NCI-H82 treated with DMSO at 0.1 percent for 48 hours (cell line): ENCODE results near the gene SNTG2.

ENCODE experiments used
- DNase-seq: peaks from one replicate; lab custom pipeline; 2025; ENCODE audit not compliant: unreplicated experiment; lab: John Stamatoyannopoulos, UW

SNTG2 gene

DNA sequence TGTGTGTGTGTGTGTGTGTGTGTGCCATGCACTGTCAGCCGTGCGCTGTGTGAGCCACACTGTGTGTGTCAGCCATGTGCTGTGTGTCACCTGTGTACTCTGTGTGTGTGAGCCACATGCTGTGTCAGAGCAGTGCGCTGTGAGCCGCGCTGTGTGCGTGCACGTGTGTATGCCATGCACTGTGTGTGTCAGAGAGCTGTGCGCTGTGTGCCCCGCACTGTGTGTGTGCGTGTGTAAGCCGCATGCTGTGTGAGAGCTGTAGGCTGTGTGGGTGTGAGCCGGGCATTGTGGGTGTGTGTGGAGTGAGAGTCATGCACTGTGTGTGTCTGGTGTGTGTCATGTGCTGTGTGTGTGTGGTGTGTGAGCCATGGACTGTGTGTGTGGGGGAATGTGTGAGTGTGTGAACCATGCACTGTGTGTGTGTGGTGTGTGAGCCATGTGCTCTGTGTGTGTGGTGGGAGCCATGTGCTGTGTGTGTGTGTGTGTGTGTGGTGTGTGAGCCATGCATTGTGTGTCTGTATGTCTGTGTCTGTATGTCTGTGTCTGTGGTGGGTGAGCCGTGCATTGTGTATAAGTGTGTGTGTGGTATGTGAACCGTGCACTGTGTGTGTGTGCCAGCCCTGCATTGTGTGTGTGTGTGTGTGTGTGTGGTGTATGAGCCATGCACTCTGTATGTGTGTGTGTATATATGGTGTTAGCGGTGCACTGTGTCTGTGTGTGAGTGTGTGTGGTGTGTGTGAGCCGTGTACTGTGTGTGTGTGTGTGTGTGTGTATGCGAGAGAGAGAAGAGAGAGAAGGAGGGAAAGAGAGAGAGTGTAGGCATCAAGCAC lies 356.3 kb downstream of the SNTG2 start:
- DNase-seq: no peak

DNA sequence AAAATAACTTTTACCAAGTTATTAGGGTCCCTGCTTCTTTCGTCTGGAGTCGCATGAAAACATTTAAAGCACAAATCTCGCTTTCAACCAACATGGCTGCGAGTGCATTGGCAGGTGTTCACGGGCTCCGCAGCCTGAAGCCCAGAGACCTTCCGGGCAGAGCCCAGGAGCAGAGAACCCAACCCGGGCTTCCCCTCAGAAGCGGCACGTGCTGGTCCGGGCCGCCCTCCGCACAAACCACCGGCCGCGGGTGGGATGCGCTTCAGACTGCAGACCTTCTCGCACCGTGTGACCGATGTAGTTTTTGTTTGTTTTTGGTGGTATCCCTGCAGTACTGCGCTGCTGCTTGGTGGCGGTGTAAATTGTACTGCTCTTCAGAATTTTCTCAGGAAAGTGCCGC lies 357.0 kb downstream of the SNTG2 start:
- DNase-seq: no peak

DNA sequence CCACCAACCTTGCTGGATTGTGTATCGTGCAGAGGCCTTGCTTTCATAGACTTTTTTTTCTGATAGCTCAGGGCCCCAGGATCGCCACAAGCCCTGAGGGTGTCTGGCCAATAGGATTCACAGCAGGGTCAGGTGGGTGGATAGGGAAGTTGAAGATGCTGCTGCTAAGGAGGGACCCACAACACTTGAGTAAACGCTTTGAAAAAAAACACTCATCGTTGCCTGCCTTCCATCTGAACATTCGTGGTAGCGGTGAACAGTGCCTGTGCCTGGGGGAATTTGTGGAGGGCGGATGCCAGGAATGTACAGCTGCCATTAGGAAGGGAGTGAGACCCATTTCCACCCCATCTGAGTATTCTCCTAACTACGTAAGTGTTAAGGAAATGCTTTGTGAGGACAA lies 358.0 kb downstream of the SNTG2 start:
- no peak for DNase-seq

DNA sequence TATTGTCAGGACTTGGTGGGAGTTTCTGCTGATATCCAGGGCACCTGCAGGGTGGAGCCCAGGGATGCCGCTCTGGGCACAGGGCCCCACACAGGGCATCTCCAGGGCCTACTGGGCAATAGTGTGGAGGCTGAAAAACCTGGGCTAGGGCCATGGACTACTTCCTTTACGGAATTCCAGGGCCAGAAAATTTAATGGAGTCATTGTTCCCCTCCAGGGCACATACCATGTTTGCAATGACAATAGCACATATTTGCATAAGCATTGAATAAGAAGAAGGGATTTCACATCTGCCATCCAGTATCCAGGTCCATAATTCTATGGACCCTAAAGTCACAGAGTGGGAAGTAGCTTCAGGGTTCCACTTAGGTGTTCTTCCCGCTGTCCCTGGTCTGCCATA lies 358.9 kb downstream of the SNTG2 start:
- DNase-seq: no peak

DNA sequence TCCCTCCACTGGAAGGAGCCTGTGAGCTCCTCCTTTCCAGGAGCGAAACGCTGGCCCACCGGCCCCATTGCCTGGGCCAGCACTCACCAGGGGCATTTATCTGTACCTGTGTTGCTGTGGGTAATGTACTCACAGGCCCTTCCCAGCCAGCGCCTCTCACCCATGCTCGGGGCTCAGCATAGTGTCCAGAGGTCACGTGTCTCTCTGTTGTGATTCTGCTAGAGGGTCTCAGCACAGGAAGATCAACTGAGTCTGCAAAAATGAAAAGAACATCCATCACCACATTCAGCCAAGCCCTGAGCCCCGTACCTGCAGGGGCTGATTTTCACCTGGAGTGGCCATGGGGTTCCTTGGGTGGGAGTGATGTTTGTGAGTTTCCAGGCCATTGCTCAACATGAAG lies 359.6 kb downstream of the SNTG2 start:
- no peak for DNase-seq

DNA sequence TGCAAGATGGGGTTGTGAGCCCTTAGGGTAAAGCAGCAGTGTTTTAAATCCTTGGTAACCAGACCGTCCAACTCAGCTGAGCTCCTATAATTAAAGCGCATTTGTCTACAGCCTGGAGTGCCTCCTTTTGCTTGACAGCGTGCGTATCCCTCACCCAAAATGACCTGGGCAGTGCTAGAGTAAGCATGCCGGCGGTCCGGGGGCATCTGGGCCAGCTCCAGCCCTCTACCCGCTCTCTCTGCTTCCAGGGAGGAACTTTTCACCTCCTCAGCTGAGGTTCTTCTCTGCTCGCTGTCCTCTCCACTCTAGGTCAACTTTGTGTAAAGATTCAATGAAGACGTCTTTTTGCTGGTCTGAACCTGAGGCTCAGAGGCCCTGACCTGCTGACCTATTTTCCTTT lies 360.2 kb downstream of the SNTG2 start:
- DNase-seq: no peak

DNA sequence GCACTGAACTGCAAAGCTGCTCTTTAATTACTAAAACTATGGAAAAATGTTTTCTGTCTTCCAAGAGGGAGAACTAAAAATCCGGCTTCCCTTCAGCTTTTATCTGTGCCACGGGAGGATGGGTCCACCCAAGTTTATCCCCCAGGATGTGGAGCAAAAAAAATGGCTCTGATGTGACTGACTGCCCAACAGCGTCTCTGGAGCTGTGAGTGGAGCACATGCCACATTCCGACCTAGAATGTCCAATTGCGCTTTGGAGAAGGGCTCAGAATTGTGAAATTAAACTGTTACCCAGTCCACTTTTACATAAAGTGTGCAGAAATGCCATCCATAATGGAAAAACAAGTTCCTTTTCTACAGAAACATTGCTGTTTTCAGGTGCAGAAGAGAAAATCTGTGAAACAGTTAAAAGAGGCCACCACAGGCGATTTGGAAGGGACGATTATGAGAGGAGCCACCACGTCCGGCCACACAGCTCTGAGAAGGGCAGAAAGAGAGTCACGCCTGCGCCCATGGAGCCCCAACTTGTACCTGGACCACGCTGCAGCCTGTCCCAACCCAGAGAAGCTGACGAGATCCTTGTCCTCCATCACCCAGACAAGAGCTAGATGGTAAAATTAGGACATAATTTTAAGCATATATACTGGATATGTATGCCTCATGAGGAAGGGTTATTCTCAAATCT lies 362.7 kb downstream of the SNTG2 start:
- DNase-seq: no peak

DNA sequence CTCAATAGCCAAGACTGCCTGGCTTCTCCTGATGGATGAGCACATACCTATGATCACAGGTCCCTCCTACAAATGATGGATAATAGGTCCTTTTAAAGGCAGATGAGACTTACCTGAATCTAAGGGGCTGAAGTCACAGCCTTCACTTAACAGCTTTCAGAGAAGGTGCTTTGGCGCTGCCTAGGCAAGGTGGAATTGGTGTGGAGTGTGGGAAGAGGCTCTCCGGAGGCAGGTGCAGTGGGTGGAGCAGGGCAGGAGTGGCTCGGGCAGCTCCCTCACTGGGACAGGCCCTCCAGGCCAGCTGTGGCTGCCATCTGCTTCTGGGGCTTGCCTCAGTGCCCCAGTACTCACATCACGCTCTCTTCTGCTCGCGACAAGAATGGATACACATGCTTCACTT lies 363.6 kb downstream of the SNTG2 start:
- DNase-seq: no peak

DNA sequence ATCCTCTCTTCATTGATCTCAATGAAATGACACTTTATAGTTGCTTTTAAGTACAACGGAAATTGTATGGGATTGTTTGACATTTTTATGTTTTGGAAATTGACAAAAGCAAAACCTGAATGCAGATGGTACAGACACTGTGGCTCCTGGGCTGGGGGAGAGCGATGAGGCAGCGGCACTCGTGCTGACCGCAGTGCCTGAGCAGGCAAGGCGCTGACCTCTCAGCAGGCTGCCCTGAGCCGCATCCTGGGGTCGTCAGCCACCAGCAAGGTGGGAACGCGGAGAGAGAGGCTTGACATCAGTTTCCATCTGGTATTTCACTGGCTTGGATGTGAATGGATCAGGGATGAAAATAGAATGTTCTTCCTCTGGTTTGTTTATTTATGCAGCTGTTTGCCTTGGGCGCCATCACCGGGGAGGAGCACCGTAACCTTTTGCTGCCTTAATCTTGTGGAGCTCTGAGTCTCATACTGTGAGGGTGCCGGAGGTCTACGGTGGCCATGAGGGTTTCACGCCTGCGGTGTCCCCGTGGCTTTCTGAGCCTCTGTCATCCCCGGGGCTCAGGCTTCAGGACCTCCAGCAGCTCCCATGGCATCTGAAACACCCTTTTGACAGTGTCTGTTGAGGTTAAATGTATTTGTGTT lies 367.8 kb downstream of the SNTG2 start:
- DNase-seq: no peak

DNA sequence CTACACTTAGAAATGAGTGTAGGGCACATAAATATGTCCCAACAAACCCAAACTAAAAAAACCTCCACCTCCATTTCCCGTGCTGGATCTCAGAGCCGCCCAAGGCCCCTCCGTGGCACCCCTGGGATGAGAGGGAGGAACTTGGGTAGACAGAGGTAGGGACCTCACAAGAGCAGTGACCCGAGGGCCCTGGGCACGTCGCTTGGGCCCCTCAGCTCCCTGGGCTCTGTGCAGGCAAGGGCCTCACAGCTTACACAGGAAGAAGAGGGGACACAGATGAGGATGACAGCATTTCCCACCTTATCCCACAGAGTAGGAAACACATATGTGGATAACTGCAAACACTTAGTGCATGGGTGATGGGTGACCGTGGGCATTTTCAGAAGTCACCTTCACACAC lies 368.7 kb downstream of the SNTG2 start:
- no peak for DNase-seq

DNA sequence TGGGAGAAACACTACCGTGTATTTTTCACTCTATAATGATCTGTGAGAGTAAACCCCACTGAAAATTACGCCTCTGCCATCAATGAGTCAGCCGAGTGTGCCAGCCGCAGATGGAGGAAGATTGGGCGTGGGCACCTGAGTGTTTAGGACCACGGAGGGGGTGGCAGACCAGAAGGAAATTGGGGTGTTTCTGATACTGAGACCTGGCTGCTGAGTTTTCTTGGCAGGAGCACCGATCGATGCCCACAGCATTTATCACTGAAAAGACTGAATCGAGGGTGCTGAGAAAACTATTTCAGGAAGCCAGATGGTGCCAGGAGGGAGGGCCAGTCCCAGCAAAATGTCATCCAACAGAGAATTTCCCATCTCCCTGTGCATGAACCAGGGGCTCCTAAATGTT lies 370.7 kb downstream of the SNTG2 start:
- DNase-seq: no peak

DNA sequence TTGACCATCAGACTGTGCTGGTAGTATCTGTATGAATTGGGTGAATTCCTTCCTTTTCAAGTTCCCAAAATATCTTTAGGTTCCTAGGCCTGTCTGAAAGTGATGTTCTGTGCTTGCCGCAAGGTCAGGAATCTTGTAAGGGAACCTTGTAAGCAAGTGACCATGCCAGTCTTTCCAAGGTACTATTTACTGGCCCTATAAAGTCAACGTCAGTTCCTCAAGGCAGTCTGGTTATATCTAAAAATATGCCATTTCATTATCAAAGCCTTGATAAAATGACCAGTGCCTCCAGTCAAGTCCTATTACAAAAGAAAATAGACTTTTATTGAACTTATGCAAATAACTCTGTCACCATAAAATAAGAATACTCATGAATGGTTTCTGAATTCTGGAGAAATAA lies 374.2 kb downstream of the SNTG2 start:
- no peak for DNase-seq

DNA sequence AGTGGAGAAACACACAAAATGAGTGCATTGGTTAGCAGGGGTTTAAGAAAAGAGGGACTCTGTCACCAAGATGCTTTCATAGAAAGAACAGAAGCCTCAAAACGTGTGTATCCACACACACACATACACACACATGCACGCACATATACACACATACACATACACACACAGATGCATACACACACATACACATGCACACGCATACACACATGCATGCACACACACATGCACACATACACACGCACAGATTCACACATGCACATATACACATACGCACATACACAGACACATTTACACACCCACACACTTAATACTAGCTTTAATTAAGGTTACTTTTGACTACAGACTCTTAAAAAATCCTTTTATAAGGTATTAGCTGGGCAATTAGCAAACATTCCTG lies 378.0 kb downstream of the SNTG2 start:
- no peak for DNase-seq

DNA sequence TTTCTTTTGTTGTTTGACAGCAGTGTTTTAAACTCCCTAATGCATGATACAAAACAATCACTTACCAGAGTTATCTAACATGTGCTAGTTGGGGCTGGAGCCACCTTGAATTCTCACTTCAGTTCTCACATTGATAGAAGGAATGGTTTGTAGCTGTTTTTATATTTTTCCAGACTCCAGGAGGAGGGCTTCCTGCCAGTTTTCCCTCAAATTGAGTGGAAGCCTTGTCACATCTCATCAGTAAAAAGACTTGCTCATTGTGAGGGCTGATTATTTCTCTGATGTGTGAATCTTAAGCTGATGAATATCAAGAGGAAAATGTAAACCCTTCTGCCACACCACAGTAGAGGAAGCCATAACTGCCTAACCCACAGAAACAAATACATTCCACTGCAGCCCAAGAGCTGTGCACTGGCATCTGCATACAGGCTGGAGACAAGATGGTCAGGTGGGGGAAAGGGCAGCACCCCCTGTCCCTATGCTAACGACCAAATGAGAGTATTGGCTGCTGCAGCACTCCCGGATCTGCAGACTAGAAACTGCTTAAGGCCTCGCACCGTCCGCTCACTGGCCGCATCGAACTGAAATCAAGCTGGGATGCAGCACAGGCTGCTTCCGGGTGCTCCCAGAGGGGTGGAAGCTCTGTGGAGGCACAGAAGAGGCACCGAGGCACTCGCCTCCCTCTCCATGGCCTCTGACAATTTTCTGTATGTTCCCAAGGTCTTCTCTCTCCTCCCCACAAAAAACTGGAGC lies 388.9 kb downstream of the SNTG2 start:
- no peak for DNase-seq

DNA sequence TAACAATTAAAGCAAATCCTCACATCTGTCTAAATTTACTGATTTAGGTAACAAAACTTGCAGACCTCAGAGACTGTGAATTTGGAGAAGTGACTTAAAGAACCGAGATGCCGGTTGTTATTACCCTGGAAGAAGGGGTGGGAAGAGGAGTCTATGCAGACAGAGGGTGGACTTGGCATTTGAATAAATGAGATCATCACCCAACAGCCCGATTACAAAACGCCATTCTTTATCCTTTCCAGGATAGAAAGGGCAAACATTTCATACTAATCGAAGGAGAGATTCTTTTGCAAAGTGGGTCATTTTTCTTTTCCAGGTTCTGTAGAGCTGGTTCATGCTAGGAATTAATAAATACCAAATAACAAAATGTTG lies 389.5 kb downstream of the SNTG2 start:
- no peak for DNase-seq

DNA sequence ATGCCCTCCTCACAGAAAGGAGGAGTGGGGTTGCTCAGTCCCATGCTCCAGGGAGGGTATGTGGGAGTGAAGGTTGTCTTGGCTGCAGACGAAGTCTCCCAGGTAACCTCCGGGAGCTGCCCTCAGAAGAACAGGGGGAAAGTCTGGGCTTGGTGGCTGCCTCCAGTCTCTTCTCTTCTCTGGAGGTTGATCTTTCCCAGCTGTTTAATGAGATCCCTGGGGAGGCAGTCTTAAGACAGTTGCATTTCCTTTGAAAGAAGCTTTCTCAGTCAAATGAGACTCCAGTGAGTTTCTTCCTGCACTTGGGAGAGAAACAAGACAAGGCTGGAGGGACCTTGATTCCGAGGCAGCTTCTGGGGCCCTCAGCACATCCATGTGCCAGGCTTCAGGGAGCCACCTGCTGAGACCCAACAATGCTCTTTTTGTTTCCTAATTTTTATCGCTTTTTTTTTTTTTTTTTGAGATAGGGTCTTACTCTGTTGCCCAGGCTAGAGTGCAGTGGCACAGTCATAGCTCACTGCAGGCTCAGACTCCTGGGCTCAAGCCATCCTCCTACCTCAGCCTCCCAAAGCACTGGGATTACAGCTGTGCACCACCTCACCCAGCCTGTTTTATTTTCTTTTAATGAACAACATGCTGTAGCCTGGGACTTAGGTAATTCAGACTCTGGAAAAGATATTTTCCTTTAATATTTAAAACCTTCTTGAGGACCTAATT lies 390.9 kb downstream of the SNTG2 start:
- no peak for DNase-seq

DNA sequence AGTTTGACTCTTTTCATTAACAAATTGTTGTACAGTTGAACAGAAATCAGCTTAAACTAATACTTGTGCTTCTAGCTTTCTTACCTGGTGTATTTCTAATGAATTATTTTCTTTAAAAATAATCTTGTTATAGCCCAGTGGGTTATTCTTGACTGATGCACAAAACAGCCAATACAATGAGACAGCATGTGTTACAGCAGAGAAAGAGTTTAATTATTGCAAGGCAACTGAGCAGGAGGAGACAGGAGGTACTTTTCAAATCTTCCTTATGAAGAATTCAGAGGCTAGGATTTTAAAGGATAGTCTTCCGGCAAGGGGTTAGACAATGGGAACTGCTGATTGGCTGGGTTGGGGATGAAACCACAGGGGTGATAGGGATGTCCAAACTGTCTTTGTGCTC lies 398.1 kb downstream of the SNTG2 start:
- no peak for DNase-seq

DNA sequence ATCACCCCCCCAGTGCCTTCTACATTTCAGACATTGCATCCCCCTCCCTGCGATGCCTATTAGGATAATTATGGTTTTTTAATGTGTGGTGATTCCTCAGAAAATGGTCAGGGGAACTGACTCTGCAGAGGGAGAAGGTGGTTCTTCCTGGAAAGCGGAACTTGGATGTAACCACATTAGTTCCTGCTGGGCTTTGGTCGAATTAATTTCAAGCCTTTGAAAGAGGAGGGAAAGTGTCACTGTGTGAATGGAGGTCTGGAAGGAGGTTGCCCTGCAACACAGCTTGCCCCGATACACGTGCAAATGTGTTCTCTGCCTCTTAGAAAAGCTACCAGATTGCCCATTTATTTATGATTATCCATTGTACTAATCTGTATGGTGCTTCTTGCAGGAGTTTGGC lies 399.5 kb downstream of the SNTG2 start:
- DNase-seq: no peak

DNA sequence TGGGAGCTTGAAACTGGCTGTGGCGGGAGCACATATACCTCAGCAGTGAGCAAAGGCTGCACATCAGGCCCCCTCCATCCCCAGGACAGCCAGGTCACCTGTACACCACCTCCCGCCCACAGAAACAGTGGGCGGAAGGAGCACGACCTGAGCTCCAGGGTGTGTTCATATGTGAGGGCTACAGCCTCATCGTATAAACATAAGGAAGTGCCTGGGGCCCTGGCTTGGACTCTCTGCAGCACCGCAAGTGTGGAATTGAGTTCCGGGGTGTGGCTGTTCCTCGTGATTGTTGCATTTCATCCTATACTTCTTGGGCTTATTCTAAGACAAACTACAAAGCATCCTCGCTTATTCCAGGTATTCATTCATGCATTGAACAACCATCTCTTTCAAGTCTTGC lies 402.5 kb downstream of the SNTG2 start:
- no peak for DNase-seq

DNA sequence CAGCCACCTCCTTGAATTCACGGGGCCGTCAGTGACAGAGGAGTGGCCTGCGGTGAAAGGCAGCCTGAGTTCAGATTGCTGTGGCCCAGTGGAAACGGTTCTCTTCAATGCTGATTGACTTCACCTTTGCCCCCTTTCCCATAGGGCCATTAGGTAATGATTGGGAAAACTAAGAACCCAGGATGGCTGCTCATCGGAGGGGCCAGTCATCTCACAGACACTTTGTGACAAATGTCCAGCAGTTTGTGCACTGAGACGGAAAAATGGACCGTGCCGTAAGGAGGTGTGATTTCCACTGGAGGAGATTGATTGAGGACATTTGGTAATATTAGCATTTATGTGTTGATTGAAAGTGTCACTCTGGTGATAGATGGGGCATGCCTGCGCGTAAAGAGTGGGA lies 402.9 kb downstream of the SNTG2 start:
- DNase-seq: no peak

DNA sequence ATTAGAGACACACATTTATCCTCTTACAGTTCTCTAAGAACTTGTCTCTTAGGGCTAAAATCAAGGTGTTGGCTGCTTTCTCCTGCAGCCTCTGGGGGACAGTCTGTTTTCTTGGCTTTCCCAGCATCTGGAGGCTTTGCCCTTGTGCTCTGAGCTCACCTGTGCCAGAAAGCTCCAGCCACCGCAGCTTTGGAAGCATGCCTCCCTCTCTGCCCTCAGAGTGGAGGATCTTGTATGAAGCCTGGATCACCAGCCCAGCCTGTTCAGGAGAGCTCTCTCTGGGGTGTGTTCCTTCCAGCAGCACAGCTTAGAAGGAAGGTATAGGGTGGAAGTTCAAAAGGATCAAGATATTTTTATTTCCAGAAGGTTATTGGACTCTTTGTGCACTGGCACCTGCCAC lies 409.5 kb downstream of the SNTG2 start:
- DNase-seq: no peak
